Measurements from ENCODE around the gene THPO. TPM values are rescaled to one million over a fixed set of nuclear protein-coding genes. Genes with fewer than 3 reads are reported as not detected.

THPO gene
- polyA plus RNA-seq, 1 donor (not counting 4 experiments of a cell fraction or from before 2014, with no cell fraction given), result not detected

DNA sequence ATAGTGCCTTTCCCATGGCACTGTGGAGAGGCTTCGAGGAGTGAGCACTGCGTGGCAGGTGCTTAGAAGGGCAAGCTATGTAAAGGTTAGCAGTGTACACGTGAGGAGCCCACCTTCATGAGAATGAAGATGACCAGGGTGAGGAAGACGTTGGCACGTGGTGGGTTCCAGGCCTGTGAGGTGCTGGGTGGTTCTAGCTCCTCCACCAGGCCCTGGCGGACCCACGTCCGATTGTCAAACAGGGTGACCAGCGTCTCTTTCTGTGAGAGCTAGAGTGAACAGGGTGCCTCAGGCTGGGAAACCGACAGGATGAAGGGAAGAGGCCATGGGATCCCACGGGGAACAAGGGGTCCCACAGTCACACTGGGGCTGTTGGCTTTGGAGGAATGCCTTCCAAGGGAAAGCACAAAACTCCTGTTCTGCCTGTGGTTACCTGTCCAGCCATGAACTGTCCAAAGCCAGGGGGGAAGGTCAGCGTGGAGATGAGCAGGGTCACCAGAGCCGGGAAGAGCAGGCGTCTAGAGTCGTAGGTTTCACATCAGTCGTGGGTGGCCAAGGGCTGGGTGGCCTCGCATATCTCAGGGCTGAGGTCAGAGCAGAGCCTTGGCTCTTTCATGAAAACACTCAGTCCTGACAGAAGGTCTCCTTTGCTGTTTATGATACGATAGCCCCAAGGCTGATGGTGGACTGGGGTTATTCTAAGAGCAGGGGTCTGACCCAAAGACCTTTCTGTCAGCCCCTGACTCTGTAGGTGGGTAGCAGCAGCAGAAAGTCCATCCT, 22.6 kb downstream of the THPO start:
- no peak for TF ChIP-seq EZH2 (IDR thresholded peaks at IDR 0.05; ENCODE audit: low read length)
- TF ChIP-seq, protein P1, sequence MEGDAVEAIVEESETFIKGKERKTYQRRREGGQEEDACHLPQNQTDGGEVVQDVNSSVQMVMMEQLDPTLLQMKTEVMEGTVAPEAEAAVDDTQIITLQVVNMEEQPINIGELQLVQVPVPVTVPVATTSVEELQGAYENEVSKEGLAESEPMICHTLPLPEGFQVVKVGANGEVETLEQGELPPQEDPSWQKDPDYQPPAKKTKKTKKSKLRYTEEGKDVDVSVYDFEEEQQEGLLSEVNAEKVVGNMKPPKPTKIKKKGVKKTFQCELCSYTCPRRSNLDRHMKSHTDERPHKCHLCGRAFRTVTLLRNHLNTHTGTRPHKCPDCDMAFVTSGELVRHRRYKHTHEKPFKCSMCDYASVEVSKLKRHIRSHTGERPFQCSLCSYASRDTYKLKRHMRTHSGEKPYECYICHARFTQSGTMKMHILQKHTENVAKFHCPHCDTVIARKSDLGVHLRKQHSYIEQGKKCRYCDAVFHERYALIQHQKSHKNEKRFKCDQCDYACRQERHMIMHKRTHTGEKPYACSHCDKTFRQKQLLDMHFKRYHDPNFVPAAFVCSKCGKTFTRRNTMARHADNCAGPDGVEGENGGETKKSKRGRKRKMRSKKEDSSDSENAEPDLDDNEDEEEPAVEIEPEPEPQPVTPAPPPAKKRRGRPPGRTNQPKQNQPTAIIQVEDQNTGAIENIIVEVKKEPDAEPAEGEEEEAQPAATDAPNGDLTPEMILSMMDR (optimal IDR thresholded peaks at IDR 0.05 in 1 of 3, IDR thresholded peaks at IDR 0.05 in 1 of 3, conservative IDR thresholded peaks at IDR 0.05 in 1 of 3; ENCODE audit: extremely low read depth in 1 of 3, insufficient read depth in 2 of 3, low read length in 3 of 3), result no peak
- Histone ChIP-seq H3K27ac (ENCODE audit: control insufficient read depth, insufficient read depth, low read length) (no peak overlapping the region), H3K9me1 (ENCODE audit: control insufficient read depth, extremely low read depth, insufficient read depth, low read length) (no peaks in the 10 kb centered on the region), H2AFZ (ENCODE audit: control insufficient read depth, low read length) (no peak overlapping the region), H3K4me2 (ENCODE audit: control insufficient read depth, extremely low read depth, insufficient read depth, low read depth, low read length) (no peak overlapping the region), H3K4me3 (ENCODE audit: control insufficient read depth in 2 of 3, extremely low read depth in 1 of 3, insufficient read depth in 2 of 3, low read depth in 1 of 3, low read length in 3 of 3) (no peak overlapping the region), H4K20me1 (ENCODE audit: control insufficient read depth, extremely low read depth, insufficient read depth, low read length) (no peaks in the 10 kb centered on the region), H3K36me3 (ENCODE audit: control insufficient read depth in 2 of 2, extremely low read depth in 1 of 2, insufficient read depth in 2 of 2, low read length in 2 of 2) (peaks cover 4 to 16% of the 10 kb centered on the region in 2 experiments), H3K9me3 (ENCODE audit: control insufficient read depth, low read depth, low read length) (no peaks in the 10 kb centered on the region), H3K9ac (ENCODE audit: control insufficient read depth, extremely low read depth, insufficient read depth, low read length) (no peak overlapping the region), H3K27me3 (ENCODE audit: control insufficient read depth, extremely low read depth, insufficient read depth, low read length) (no peaks in the 10 kb centered on the region), H3K79me2 (ENCODE audit: control insufficient read depth, insufficient read depth, low read length) (no peaks in the 10 kb centered on the region), H3K4me1 (ENCODE audit: control insufficient read depth, extremely low read depth, insufficient read depth, low read length) (peaks cover 1% of the 10 kb centered on the region)
- DNase-seq (ENCODE audit: low read depth, low spot score), result no peak
- dilution Hi-C loops (cut with MboI; ENCODE audit: extremely low pct_ligation_motif_present, low sequenced_read_pairs), result no loop called here
- no peak for FAIRE-seq

DNA sequence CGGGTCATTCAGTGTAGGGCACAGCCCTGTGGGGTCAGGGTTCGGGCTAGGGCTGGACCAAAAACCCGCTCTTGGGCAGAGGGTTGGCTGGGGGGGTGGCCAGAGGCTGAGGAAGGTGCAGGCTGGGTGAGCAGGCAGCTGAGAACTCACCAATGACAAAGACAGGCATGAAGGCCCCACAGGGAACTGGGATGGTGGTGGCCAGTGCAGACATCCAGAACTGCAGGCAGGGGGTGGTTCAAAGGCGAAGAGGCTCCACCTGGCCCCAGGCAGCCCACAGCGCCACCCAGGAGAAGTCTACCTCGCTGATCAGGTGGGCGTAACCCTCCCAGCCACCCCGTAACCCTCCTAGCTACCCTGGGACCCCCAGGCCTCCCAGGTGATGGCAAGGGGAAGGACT, 23.3 kb downstream of the THPO start:
- no peaks in the 10 kb centered on the region for H3K27me3 ChIP-seq (ENCODE audit: control insufficient read depth, extremely low read depth, insufficient read depth, low read length)
- no peaks in the 10 kb centered on the region for H4K20me1 ChIP-seq (ENCODE audit: control insufficient read depth, extremely low read depth, insufficient read depth, low read length)
- H2AFZ ChIP-seq (ENCODE audit: control insufficient read depth, low read length), result no peak overlapping the region
- dilution Hi-C loops (cut with MboI; ENCODE audit: extremely low pct_ligation_motif_present, low sequenced_read_pairs), result no loop called here
- FAIRE-seq (no peak), DNase-seq (ENCODE audit: low read depth, low spot score) (no peak)
- TF ChIP-seq EZH2 (IDR thresholded peaks at IDR 0.05; ENCODE audit: low read length), result no peak
- TF ChIP-seq, protein P1 (optimal IDR thresholded peaks at IDR 0.05 in 1 of 3, IDR thresholded peaks at IDR 0.05 in 1 of 3, conservative IDR thresholded peaks at IDR 0.05 in 1 of 3; ENCODE audit: extremely low read depth in 1 of 3, insufficient read depth in 2 of 3, low read length in 3 of 3), result no peak
- H3K4me2 ChIP-seq (ENCODE audit: control insufficient read depth, extremely low read depth, insufficient read depth, low read depth, low read length), result no peak overlapping the region
- no peaks in the 10 kb centered on the region for H3K9me3 ChIP-seq (ENCODE audit: control insufficient read depth, low read depth, low read length)
- peaks cover 4 to 16% of the 10 kb centered on the region in 2 experiments for H3K36me3 ChIP-seq (ENCODE audit: control insufficient read depth in 2 of 2, extremely low read depth in 1 of 2, insufficient read depth in 2 of 2, low read length in 2 of 2)
- H3K9me1 ChIP-seq (ENCODE audit: control insufficient read depth, extremely low read depth, insufficient read depth, low read length), result no peaks in the 10 kb centered on the region
- no peak overlapping the region for H3K9ac ChIP-seq (ENCODE audit: control insufficient read depth, extremely low read depth, insufficient read depth, low read length)
- H3K4me1 ChIP-seq (ENCODE audit: control insufficient read depth, extremely low read depth, insufficient read depth, low read length), result no peaks in the 10 kb centered on the region
- no peak overlapping the region for H3K27ac ChIP-seq (ENCODE audit: control insufficient read depth, insufficient read depth, low read length)
- H3K4me3 ChIP-seq (ENCODE audit: control insufficient read depth in 2 of 3, extremely low read depth in 1 of 3, insufficient read depth in 2 of 3, low read depth in 1 of 3, low read length in 3 of 3), result no peak overlapping the region
- H3K79me2 ChIP-seq (ENCODE audit: control insufficient read depth, insufficient read depth, low read length), result no peaks in the 10 kb centered on the region
